ENCODE data around the gene CSTPP1. TPM values are rescaled to one million over a fixed set of nuclear protein-coding genes. Genes with fewer than 3 reads are reported as not detected.

The CSTPP1 gene
- total RNA-seq, 4 donors from 2014 or later, result 4.9 to 33.8 (median 19.5) TPM

DNA sequence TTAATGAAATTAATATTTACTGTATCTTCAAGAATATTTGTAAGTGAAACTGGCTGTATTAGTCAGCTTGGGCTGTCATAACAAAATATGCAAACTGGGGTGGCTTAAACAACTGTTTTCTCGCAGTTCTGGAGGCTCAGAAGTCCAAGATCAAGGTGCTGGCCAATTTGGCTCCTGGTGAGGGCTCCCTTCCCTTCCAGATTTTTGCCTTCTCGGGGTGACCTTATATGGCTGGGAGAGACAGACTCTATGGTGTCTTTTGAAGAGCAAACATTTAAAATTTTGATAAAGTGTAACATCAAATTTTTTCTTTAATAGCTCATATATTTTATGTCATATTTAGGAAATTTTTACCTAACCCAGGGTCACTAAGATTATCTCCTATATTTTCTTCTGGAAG is 30.2 kb downstream of the CSTPP1 start:
- Histone ChIP-seq H3K27ac (no peak overlapping the region), H3K9me3 (no peaks in the 10 kb centered on the region), H3K4me3 (no peak overlapping the region), H3K4me1 (no peaks in the 10 kb centered on the region), H3K27me3 (no peaks in the 10 kb centered on the region), H3K36me3 (no peaks in the 10 kb centered on the region)
- intact Hi-C loops (cut with DNase I; ENCODE audit: low total_unique reads), result no loop called here
- DNase-seq, result no peak
- TF ChIP-seq POLR2A (IDR thresholded peaks at IDR 0.05), result no peak
- TF ChIP-seq, protein P1, sequence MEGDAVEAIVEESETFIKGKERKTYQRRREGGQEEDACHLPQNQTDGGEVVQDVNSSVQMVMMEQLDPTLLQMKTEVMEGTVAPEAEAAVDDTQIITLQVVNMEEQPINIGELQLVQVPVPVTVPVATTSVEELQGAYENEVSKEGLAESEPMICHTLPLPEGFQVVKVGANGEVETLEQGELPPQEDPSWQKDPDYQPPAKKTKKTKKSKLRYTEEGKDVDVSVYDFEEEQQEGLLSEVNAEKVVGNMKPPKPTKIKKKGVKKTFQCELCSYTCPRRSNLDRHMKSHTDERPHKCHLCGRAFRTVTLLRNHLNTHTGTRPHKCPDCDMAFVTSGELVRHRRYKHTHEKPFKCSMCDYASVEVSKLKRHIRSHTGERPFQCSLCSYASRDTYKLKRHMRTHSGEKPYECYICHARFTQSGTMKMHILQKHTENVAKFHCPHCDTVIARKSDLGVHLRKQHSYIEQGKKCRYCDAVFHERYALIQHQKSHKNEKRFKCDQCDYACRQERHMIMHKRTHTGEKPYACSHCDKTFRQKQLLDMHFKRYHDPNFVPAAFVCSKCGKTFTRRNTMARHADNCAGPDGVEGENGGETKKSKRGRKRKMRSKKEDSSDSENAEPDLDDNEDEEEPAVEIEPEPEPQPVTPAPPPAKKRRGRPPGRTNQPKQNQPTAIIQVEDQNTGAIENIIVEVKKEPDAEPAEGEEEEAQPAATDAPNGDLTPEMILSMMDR (IDR thresholded peaks at IDR 0.05), result no peak

DNA sequence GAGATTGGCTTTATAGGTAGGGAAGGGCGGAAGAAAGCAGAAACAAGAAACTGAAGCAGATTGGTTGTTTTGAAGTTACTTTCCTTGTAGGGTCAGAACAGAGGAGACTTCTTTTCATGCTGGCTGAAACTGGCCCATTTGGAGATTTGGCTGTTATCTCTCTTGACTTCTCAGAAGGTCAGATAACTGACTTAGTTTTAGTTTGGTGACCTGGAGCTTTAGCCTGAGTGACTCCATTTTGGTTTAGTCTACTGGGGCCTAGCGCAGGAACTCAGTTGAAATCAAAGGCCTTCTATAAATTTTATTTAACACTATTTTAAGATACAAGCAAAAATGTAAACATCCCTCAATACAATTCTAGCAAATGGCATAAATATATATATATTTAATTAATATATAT is 31.4 kb downstream of the CSTPP1 start:
- intact Hi-C loops (cut with DNase I; ENCODE audit: low total_unique reads), result no loop called here

DNA sequence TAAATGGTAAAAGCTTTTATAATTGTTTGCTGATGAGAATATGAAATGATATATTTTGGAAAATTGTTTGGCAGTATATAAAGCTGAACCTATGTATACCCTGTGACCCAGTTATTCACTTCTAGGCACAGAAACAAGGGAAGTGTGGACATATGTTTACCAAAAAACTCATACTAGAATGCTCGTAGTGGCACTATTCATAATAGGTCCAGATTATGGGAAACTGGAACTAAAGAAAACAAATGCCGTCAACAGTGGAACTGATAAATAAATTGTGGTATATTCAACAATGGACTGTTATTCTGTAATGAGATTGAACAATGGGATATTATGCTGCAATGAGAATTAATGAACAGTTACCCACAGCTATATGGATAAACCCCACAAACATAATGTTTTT is 32.8 kb downstream of the CSTPP1 start:
- TF ChIP-seq, protein P1 (IDR thresholded peaks at IDR 0.05), result no peak
- TF ChIP-seq POLR2A (IDR thresholded peaks at IDR 0.05), result no peak
- Histone ChIP-seq H3K27me3 (no peaks in the 10 kb centered on the region), H3K36me3 (no peaks in the 10 kb centered on the region), H3K4me3 (no peak overlapping the region), H3K4me1 (no peaks in the 10 kb centered on the region), H3K9me3 (no peaks in the 10 kb centered on the region), H3K27ac (no peak overlapping the region)
- DNase-seq, result no peak
- intact Hi-C loops (cut with DNase I; ENCODE audit: low total_unique reads), result no loop called here

More for the DNA sequence above, 31.4 kb downstream of the CSTPP1 start:
- Histone ChIP-seq H3K27me3 (no peaks in the 10 kb centered on the region), H3K9me3 (no peaks in the 10 kb centered on the region), H3K27ac (no peak overlapping the region), H3K36me3 (no peaks in the 10 kb centered on the region), H3K4me3 (no peak overlapping the region), H3K4me1 (no peaks in the 10 kb centered on the region)
- TF ChIP-seq POLR2A (IDR thresholded peaks at IDR 0.05), result no peak
- DNase-seq, result no peak

DNA sequence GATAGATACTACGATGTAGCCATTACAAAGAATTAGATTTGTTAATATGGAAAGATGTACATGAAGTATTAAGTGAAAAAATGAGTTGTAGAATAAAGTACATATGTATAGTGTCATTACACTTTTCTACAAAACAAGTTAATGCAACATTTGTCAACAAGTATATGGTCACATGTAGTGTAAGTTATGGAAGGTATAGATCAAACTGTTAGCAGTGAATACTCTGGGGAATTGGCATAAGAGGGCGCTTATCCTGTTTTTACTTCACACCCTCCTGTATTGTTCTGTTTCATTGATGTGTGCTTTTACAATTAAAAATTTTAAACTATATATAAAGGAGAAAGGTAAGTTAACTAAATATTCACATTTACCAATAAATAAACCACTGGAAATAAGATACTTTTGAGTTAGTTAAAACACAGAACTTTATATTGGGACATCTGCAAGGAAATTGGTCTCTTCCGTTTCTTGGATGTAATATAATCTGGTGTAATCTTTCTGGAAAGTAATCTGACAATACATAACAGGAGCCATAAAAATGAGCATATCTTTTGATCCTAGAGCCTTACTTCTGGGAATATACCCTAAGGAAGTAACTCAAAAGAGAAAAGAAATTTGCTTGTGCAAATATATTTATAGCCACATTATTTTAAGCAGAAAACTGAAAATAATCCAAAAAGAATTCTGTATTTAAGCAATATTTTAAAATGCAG is 34.5 kb downstream of the CSTPP1 start:
- H3K27me3 ChIP-seq, result no peaks in the 10 kb centered on the region
- intact Hi-C loops (cut with DNase I; ENCODE audit: low total_unique reads), result no loop called here
- H3K9me3 ChIP-seq, result no peaks in the 10 kb centered on the region
- no peaks in the 10 kb centered on the region for H3K36me3 ChIP-seq
- H3K27ac ChIP-seq, result no peak overlapping the region
- H3K4me3 ChIP-seq, result no peak overlapping the region
- TF ChIP-seq, protein P1 (IDR thresholded peaks at IDR 0.05), result no peak
- TF ChIP-seq POLR2A (IDR thresholded peaks at IDR 0.05), result no peak
- H3K4me1 ChIP-seq, result no peaks in the 10 kb centered on the region
- DNase-seq, result no peak

DNA sequence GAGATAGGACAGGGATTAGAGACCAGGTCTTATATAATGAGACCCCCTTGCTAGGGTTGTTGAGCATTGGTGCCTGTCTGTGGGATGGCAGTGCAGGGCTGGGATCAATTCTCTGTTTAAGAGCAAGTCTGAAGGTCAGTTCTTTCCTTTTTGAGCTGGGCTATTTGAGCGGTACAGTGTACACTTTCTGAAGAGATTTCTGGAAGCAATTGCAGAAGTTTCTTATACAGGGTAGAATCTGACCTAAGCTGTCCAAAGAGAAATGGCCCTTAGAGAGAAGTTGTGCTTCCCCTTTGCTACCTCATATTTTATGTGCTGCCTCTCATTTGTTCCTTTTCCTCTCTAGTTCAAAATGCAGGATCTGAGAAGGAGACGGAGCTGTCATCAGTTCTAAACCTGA is 35.8 kb downstream of the CSTPP1 start:
- no peaks in the 10 kb centered on the region for H3K36me3 ChIP-seq
- TF ChIP-seq, protein P1 (IDR thresholded peaks at IDR 0.05), result no peak
- TF ChIP-seq POLR2A (IDR thresholded peaks at IDR 0.05), result no peak
- H3K27me3 ChIP-seq, result no peaks in the 10 kb centered on the region
- intact Hi-C loops (cut with DNase I; ENCODE audit: low total_unique reads), result no loop called here
- H3K4me3 ChIP-seq, result no peak overlapping the region
- no peak for DNase-seq
- H3K4me1 ChIP-seq, result no peaks in the 10 kb centered on the region
- H3K27ac ChIP-seq, result no peak overlapping the region
- no peaks in the 10 kb centered on the region for H3K9me3 ChIP-seq
